ENCODE results near the gene NEFH.

The NEFH gene

DNA sequence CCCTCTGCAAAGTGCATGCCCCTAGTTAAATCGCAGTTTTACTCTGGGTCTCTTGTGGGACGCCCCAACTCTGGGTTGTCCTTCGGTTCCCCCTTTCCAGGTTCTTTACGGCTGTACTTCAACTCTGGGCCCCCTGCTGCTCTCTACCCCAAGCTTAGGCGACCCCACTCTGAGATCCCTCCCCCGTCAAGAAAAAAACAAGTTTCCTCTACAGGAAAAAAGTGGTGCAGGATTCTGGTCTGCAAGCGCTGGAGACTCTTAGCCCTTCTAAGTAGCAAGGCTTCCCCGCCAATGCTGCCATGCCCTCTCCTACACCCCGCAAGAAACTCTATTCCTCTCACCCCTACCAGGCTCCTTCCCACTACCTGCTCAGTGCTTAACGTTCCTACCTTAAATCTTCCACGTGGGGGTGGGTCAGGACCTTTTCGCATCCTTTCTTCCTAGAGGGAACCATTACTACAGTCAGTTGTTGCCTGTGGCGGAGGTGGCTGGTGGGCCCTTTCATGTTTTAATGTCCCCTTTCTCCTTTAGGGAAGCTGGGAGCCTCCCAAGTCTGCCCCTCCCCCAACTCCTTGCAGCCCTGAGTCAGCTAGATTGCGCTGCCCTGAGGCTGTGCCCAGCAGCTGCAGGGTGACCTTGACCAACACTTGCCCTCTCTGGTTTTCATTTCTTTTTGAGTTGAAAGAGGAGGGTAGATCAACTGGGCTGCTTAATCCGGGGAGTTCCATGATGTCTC is 1.4 kb downstream of the NEFH start:
- Histone ChIP-seq H3K4me2 (ENCODE audit: low read length) (no peak overlapping the region), H3K27me3 (ENCODE audit: low read depth, low read length) (peaks cover 16% of the 10 kb centered on the region), H3K79me2 (ENCODE audit: low read length) (no peaks in the 10 kb centered on the region), H3K9me3 (ENCODE audit: insufficient read depth, low read length) (no peaks in the 10 kb centered on the region), H3K4me1 (ENCODE audit: low read length) (peaks cover 10% of the 10 kb centered on the region), H3K27ac (ENCODE audit: low read length) (no peak overlapping the region), H3K4me3 (ENCODE audit: low read length) (no peak overlapping the region), H2AFZ (ENCODE audit: low read depth, low read length) (no peak overlapping the region), H4K20me1 (ENCODE audit: insufficient read depth, low read length) (peaks cover 12% of the 10 kb centered on the region; the same call in 1 of the 2 replicates), H3K36me3 (replicated peaks; ENCODE audit: low read depth, low read length) (no peaks in the 10 kb centered on the region), H3K9ac (ENCODE audit: low read length) (no peak overlapping the region)
- TF ChIP-seq, protein P1, sequence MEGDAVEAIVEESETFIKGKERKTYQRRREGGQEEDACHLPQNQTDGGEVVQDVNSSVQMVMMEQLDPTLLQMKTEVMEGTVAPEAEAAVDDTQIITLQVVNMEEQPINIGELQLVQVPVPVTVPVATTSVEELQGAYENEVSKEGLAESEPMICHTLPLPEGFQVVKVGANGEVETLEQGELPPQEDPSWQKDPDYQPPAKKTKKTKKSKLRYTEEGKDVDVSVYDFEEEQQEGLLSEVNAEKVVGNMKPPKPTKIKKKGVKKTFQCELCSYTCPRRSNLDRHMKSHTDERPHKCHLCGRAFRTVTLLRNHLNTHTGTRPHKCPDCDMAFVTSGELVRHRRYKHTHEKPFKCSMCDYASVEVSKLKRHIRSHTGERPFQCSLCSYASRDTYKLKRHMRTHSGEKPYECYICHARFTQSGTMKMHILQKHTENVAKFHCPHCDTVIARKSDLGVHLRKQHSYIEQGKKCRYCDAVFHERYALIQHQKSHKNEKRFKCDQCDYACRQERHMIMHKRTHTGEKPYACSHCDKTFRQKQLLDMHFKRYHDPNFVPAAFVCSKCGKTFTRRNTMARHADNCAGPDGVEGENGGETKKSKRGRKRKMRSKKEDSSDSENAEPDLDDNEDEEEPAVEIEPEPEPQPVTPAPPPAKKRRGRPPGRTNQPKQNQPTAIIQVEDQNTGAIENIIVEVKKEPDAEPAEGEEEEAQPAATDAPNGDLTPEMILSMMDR (IDR thresholded peaks at IDR 0.05; ENCODE audit: low read depth, low read length), result no peak
- TF ChIP-seq EZH2phosphoT487 (IDR thresholded peaks at IDR 0.05; ENCODE audit: low read depth), result no peak

GRCh38 chr22:29482253-29482652 is 2.2 kb downstream of the NEFH start:
- Histone ChIP-seq H4K20me1 (ENCODE audit: insufficient read depth, low read length) (peaks cover 5% of the 10 kb centered on the region; the same call in 1 of the 2 replicates), H3K36me3 (replicated peaks; ENCODE audit: low read depth, low read length) (no peaks in the 10 kb centered on the region), H3K4me1 (ENCODE audit: low read length) (peaks cover 1% of the 10 kb centered on the region; the same call in 1 of the 2 replicates), H3K9me3 (ENCODE audit: insufficient read depth, low read length) (no peaks in the 10 kb centered on the region), H3K4me3 (ENCODE audit: low read length) (no peak overlapping the region), H3K79me2 (ENCODE audit: low read length) (no peaks in the 10 kb centered on the region), H3K9ac (ENCODE audit: low read length) (no peak overlapping the region), H3K27me3 (ENCODE audit: low read depth, low read length) (peaks cover 14% of the 10 kb centered on the region), H2AFZ (ENCODE audit: low read depth, low read length) (no peak overlapping the region), H3K4me2 (ENCODE audit: low read length) (no peak overlapping the region), H3K27ac (ENCODE audit: low read length) (no peak overlapping the region)
- TF ChIP-seq EZH2phosphoT487 (IDR thresholded peaks at IDR 0.05; ENCODE audit: low read depth), result no peak
- TF ChIP-seq, protein P1 (IDR thresholded peaks at IDR 0.05; ENCODE audit: low read depth, low read length), result no peak

GRCh38 chr22:29482726-29483125 is 2.7 kb downstream of the NEFH start:
- H3K27me3 ChIP-seq (ENCODE audit: low read depth, low read length), result peaks cover 9% of the 10 kb centered on the region
- H3K79me2 ChIP-seq (ENCODE audit: low read length), result no peaks in the 10 kb centered on the region
- H4K20me1 ChIP-seq (ENCODE audit: insufficient read depth, low read length), result 0 out of 2 replicates have a peak, but pooled peaks cover under 1% of the 10 kb centered on the region
- no peak overlapping the region for H3K27ac ChIP-seq (ENCODE audit: low read length)
- H3K4me2 ChIP-seq (ENCODE audit: low read length), result no peak overlapping the region
- H2AFZ ChIP-seq (ENCODE audit: low read depth, low read length), result no peak overlapping the region
- no peak overlapping the region for H3K4me3 ChIP-seq (ENCODE audit: low read length)
- H3K9me3 ChIP-seq (ENCODE audit: insufficient read depth, low read length), result no peaks in the 10 kb centered on the region
- no peak overlapping the region for H3K9ac ChIP-seq (ENCODE audit: low read length)
- no peaks in the 10 kb centered on the region for H3K36me3 ChIP-seq (replicated peaks; ENCODE audit: low read depth, low read length)
- TF ChIP-seq, protein P1 (IDR thresholded peaks at IDR 0.05; ENCODE audit: low read depth, low read length), result no peak
- no peak for TF ChIP-seq EZH2phosphoT487 (IDR thresholded peaks at IDR 0.05; ENCODE audit: low read depth)
- peaks cover 4% of the 10 kb centered on the region for H3K4me1 ChIP-seq (ENCODE audit: low read length)

DNA sequence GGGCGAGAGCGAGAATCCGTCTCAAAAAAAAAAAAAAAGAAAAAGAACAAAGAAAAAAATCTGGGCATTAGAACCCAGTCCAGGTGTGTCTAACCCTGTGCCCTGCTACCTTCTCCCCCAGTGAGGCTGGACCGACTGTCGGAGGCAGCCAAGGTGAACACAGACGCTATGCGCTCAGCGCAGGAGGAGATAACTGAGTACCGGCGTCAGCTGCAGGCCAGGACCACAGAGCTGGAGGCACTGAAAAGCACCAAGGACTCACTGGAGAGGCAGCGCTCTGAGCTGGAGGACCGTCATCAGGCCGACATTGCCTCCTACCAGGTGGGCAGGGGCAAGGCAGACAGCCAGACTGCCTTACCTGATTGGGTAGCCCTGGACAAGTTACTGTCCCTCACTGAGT is 3.2 kb downstream of the NEFH start:
- no peaks in the 10 kb centered on the region for H4K20me1 ChIP-seq (ENCODE audit: insufficient read depth, low read length)
- no peak overlapping the region for H3K27ac ChIP-seq (ENCODE audit: low read length)
- peaks cover 4% of the 10 kb centered on the region; the same call in 1 of the 2 replicates for H3K27me3 ChIP-seq (ENCODE audit: low read depth, low read length)
- H3K9me3 ChIP-seq (ENCODE audit: insufficient read depth, low read length), result no peaks in the 10 kb centered on the region
- no peaks in the 10 kb centered on the region for H3K36me3 ChIP-seq (replicated peaks; ENCODE audit: low read depth, low read length)
- no peak overlapping the region for H2AFZ ChIP-seq (ENCODE audit: low read depth, low read length)
- no peaks in the 10 kb centered on the region for H3K79me2 ChIP-seq (ENCODE audit: low read length)
- peaks cover 5% of the 10 kb centered on the region for H3K4me1 ChIP-seq (ENCODE audit: low read length)
- no peak overlapping the region for H3K9ac ChIP-seq (ENCODE audit: low read length)
- no peak overlapping the region for H3K4me2 ChIP-seq (ENCODE audit: low read length)
- TF ChIP-seq, protein P1 (IDR thresholded peaks at IDR 0.05; ENCODE audit: low read depth, low read length), result no peak
- no peak for TF ChIP-seq EZH2phosphoT487 (IDR thresholded peaks at IDR 0.05; ENCODE audit: low read depth)
- no peak overlapping the region for H3K4me3 ChIP-seq (ENCODE audit: low read length)
